H1 (cell line): ENCODE data around the gene LDLRAP1. TPM values are rescaled to one million over a fixed set of nuclear protein-coding genes. Genes with fewer than 3 reads are reported as not detected.

ENCODE experiments used
- CBX5 ChIP-seq: fragments of 300-800, 300-1000 bp; sonication (generic); IDR thresholded peaks from 2 replicates; pipeline ENCODE4 v1.7.1; 2016; ENCODE audit warnings: antibody characterized with exemption, low read length, low read depth
- EGR1 ChIP-seq: IDR thresholded peaks from 2 replicates; pipeline ENCODE4 v1.6.1; 2011; ENCODE audit warnings: low read depth, low read length, borderline replicate concordance
- RAD21 ChIP-seq, 2 experiments: IDR thresholded peaks in 1 of 2; conservative IDR thresholded peaks in 1 of 2; 2 replicates each; pipeline ENCODE4 v1.6.1; 2011; ENCODE audit warnings: low read depth in 2 of 2, low read length in 2 of 2, improper control_type of control experiment in 1 of 2, inconsistent platforms in 1 of 2, mild to moderate bottlenecking in 1 of 2, moderate library complexity in 1 of 2
- SP4 ChIP-seq: IDR thresholded peaks from 2 replicates; pipeline ENCODE4 v1.6.1; 2012; ENCODE audit warnings: low read length, inconsistent platforms
- TAF1 ChIP-seq: IDR thresholded peaks from 2 replicates; pipeline ENCODE4 v1.6.1; 2011; ENCODE audit warnings: mild to moderate bottlenecking, low read depth, low read length
- TAF7 ChIP-seq: optimal IDR thresholded peaks from 2 replicates; pipeline ENCODE3; 2011; ENCODE audit warnings: low read depth, mild to moderate bottlenecking, inconsistent platforms, low read length, moderate library complexity, borderline replicate concordance
- TBP ChIP-seq: IDR thresholded peaks from 2 replicates; pipeline ENCODE4 v1.6.1; 2011; ENCODE audit warnings: low read depth, low read length, improper control_type of control experiment
- TCF12 ChIP-seq: IDR thresholded peaks from 2 replicates; pipeline ENCODE4 v1.6.1; 2011; ENCODE audit warnings: low read depth, mild to moderate bottlenecking, low read length
- polyA plus RNA-seq, 7 experiments: library from polyadenylated mRNA; depleted of rRNA in 3 of 7; stranded (reverse) in 5 of 7; unstranded in 2 of 7; fragments of >200 nt in 5 of 7; fragments of 200-250 nt in 2 of 7; gene quantifications; 1 replicate in 5 of 7; 2 replicates in 1 of 7; 4 replicates in 1 of 7; pipeline versions ENCODE4 v1.2.1 to v1.2.3, GENCODE V29; 2011 to 2013; ENCODE audit warnings: missing spikeins in 2 of 7, mixed read lengths in 2 of 7
- total RNA-seq: library from RNA; stranded (reverse); fragmentation: NEBNext Ultra II Directional; extraction: Animal tissue kit (Norgen Biotek cat#: 25700); gene quantifications from 2 replicates; pipeline ENCODE4 v1.2.1, GENCODE V29; 2021
- TF ChIP-seq, protein P1 (sequence below): IDR thresholded peaks from 2 replicates; pipeline ENCODE4 v1.6.1; 2011; ENCODE audit warnings: low read depth, mild to moderate bottlenecking, low read length; ENCODE audit not compliant: insufficient read depth
- TF ChIP-seq, protein P2 (sequence below): fragments of 300-600 bp; sonication (generic); IDR thresholded peaks from 2 replicates; pipeline ENCODE4 v1.7.1; 2012; ENCODE audit warnings: low read length, moderate library complexity, mild to moderate bottlenecking, inconsistent platforms; ENCODE audit not compliant: insufficient replicate concordance

LDLRAP1 gene
- total and polyA plus RNA-seq, 2 of the 8 experiments (the other 6 are each of a cell fraction or from before 2014, with no cell fraction given): 12.8 to 13.2 TPM

DNA sequence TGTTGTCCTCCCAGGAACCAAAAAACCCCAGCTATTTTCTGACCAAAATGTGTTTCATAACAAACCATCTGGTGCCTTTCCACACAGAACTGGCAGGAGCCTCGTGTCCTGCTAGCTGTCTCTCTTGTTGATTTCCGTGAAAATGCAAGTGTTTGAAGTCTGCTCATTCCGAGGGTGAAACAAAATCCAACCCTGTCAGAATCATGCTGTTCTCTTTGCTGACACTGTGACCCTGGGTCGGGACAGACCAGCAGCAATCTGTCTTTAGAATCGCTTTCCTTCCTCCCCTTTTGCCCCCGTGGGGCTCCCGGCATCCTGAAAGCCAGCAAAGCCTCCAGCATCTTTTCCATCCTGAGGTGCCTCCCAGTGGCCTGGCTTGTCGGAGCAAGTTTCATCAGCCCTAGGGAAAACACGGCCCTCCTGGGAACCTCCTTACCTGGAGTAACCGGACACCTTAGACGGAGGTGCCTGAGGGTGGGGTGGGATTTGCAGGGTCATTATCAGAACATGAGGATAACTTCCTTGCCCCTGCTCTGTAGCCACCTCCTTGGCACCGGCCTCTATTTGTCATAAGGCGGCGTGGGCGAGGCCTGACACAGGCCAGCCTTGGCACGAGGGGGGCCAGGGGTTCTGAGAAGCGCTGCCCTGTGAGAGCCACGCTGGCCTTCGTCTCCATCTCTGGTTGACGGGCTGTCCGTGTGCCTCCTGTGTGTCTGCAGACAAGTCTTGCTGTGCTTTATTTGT lies 24.9 kb downstream of the LDLRAP1 start (continued):
- TF ChIP-seq TAF7: no peak
- no peak for TF ChIP-seq EGR1
- TF ChIP-seq, protein P1, sequence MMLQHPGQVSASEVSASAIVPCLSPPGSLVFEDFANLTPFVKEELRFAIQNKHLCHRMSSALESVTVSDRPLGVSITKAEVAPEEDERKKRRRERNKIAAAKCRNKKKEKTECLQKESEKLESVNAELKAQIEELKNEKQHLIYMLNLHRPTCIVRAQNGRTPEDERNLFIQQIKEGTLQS: no peak
- TF ChIP-seq, protein P2, sequence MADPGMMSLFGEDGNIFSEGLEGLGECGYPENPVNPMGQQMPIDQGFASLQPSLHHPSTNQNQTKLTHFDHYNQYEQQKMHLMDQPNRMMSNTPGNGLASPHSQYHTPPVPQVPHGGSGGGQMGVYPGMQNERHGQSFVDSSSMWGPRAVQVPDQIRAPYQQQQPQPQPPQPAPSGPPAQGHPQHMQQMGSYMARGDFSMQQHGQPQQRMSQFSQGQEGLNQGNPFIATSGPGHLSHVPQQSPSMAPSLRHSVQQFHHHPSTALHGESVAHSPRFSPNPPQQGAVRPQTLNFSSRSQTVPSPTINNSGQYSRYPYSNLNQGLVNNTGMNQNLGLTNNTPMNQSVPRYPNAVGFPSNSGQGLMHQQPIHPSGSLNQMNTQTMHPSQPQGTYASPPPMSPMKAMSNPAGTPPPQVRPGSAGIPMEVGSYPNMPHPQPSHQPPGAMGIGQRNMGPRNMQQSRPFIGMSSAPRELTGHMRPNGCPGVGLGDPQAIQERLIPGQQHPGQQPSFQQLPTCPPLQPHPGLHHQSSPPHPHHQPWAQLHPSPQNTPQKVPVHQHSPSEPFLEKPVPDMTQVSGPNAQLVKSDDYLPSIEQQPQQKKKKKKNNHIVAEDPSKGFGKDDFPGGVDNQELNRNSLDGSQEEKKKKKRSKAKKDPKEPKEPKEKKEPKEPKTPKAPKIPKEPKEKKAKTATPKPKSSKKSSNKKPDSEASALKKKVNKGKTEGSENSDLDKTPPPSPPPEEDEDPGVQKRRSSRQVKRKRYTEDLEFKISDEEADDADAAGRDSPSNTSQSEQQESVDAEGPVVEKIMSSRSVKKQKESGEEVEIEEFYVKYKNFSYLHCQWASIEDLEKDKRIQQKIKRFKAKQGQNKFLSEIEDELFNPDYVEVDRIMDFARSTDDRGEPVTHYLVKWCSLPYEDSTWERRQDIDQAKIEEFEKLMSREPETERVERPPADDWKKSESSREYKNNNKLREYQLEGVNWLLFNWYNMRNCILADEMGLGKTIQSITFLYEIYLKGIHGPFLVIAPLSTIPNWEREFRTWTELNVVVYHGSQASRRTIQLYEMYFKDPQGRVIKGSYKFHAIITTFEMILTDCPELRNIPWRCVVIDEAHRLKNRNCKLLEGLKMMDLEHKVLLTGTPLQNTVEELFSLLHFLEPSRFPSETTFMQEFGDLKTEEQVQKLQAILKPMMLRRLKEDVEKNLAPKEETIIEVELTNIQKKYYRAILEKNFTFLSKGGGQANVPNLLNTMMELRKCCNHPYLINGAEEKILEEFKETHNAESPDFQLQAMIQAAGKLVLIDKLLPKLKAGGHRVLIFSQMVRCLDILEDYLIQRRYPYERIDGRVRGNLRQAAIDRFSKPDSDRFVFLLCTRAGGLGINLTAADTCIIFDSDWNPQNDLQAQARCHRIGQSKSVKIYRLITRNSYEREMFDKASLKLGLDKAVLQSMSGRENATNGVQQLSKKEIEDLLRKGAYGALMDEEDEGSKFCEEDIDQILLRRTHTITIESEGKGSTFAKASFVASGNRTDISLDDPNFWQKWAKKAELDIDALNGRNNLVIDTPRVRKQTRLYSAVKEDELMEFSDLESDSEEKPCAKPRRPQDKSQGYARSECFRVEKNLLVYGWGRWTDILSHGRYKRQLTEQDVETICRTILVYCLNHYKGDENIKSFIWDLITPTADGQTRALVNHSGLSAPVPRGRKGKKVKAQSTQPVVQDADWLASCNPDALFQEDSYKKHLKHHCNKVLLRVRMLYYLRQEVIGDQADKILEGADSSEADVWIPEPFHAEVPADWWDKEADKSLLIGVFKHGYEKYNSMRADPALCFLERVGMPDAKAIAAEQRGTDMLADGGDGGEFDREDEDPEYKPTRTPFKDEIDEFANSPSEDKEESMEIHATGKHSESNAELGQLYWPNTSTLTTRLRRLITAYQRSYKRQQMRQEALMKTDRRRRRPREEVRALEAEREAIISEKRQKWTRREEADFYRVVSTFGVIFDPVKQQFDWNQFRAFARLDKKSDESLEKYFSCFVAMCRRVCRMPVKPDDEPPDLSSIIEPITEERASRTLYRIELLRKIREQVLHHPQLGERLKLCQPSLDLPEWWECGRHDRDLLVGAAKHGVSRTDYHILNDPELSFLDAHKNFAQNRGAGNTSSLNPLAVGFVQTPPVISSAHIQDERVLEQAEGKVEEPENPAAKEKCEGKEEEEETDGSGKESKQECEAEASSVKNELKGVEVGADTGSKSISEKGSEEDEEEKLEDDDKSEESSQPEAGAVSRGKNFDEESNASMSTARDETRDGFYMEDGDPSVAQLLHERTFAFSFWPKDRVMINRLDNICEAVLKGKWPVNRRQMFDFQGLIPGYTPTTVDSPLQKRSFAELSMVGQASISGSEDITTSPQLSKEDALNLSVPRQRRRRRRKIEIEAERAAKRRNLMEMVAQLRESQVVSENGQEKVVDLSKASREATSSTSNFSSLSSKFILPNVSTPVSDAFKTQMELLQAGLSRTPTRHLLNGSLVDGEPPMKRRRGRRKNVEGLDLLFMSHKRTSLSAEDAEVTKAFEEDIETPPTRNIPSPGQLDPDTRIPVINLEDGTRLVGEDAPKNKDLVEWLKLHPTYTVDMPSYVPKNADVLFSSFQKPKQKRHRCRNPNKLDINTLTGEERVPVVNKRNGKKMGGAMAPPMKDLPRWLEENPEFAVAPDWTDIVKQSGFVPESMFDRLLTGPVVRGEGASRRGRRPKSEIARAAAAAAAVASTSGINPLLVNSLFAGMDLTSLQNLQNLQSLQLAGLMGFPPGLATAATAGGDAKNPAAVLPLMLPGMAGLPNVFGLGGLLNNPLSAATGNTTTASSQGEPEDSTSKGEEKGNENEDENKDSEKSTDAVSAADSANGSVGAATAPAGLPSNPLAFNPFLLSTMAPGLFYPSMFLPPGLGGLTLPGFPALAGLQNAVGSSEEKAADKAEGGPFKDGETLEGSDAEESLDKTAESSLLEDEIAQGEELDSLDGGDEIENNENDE: no peak
- TF ChIP-seq TAF1: no peak
- TF ChIP-seq SP4: no peak
- no peak for TF ChIP-seq TBP
- TF ChIP-seq RAD21 (IDR thresholded peaks at IDR 0.05 in 1 of 2, conservative IDR thresholded peaks at IDR 0.05 in 1 of 2; ENCODE audit: low read depth in 2 of 2, low read length in 2 of 2): peak; percentile 29 to 49; a peak in 2 of 4 replicates
- TF ChIP-seq TCF12: no peak
- TF ChIP-seq CBX5: no peak
